Bronchial epithelial cell (primary cell): Measurements from ENCODE around the gene BABAM2. TPM values are rescaled to one million over a fixed set of nuclear protein-coding genes. Genes with fewer than 3 reads are reported as not detected.

ENCODE experiments used
- DNase-seq: peaks from one replicate; pipeline ENCODE4 v3.0.0-alpha.2; 2010; ENCODE audit warnings: low read depth
- FAIRE-seq: peaks from 2 replicates; lab custom pipeline; 2011; peaks lifted over from hg19 to GRCh38; lab: Jason Lieb, UNC
- H3K27me3 ChIP-seq: 2 replicates; pipeline ENCODE4 v1.5.1; 2011; ENCODE audit warnings: low read length; ENCODE audit not compliant: control insufficient read depth, insufficient read depth
- H3K36me3 ChIP-seq: 2 replicates; pipeline ENCODE4 v1.5.1; 2011; ENCODE audit warnings: low read length; ENCODE audit not compliant: control insufficient read depth, insufficient read depth
- H3K4me3 ChIP-seq: 2 replicates; pipeline ENCODE4 v1.5.1; 2011; ENCODE audit warnings: mild to moderate bottlenecking, low read depth, low read length, control low read depth
- total RNA-seq: library from RNA; depleted of rRNA; stranded (reverse); fragments of >200 nt; gene quantifications from 2 replicates; pipeline ENCODE4 v1.2.1, GENCODE V29; 2014
- TF ChIP-seq, protein P1 (sequence below): IDR thresholded peaks from 2 replicates; pipeline ENCODE4 v1.5.1; 2011; ENCODE audit warnings: mild to moderate bottlenecking, moderate library complexity, low read length, control low read depth, inconsistent platforms; ENCODE audit not compliant: insufficient read depth, severe bottlenecking

The BABAM2 gene
- total RNA-seq, 1 donor from 2014 or later, result 8.4 TPM

DNA sequence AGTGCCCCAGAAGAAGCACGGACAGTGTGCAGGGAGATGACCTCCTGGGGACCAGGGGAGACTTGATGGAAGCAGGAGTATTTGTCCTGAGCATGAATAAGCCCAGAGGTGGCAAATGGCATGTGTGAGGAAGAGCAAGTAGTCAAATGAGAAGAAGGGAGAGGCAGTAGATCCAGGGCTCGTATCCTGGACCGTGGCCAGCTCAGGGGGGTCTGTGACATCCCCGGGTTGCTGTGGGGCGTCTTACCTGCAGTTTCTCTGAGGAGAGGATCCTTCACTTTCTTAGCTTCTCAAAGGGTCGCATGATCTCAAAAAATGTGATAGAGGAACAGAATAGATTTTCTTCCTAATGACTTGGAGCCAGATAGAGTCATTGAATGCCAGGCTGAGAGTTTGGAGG, 445.1 kb downstream of the BABAM2 start:
- Histone ChIP-seq H3K27me3 (no peaks in the 10 kb centered on the region), H3K4me3 (no peak overlapping the region), H3K36me3 (no peaks in the 10 kb centered on the region)
- DNase-seq (no peak), FAIRE-seq (no peak)
- TF ChIP-seq, protein P1, sequence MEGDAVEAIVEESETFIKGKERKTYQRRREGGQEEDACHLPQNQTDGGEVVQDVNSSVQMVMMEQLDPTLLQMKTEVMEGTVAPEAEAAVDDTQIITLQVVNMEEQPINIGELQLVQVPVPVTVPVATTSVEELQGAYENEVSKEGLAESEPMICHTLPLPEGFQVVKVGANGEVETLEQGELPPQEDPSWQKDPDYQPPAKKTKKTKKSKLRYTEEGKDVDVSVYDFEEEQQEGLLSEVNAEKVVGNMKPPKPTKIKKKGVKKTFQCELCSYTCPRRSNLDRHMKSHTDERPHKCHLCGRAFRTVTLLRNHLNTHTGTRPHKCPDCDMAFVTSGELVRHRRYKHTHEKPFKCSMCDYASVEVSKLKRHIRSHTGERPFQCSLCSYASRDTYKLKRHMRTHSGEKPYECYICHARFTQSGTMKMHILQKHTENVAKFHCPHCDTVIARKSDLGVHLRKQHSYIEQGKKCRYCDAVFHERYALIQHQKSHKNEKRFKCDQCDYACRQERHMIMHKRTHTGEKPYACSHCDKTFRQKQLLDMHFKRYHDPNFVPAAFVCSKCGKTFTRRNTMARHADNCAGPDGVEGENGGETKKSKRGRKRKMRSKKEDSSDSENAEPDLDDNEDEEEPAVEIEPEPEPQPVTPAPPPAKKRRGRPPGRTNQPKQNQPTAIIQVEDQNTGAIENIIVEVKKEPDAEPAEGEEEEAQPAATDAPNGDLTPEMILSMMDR, result no peak

DNA sequence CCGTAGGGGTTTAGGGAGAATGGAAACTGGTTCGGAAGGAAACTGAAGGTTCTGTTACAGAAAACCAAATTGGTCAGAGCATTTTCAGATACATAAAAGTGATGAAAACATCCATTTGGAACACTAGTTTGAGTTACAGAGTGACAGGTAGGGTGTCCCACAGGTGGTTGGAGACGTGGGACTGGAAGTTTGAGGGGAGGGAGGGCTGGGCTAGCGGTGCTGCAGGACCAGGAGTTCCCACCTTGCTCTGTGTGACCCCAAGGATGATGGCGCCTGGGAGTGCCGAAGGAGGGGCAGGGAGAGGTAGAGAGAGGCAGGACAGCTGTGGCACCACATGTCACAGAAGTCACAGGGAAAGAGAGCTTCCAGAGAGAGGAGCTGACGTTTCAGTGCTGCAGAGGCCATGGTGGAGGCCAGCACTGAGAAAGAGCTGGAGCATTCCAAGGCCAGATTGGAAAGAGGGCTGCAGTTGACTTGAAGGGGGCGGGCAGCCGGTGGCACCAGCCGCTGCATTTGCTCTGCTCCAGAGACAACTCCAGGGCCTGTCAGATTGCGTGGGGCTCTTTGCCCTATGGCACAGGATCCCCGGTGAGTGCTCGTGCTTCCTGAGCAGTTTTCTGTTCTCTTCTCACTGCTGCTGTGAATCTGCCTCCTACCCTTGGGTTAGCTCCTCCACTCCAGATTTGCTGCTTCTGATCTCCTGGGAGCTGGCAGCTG, 445.9 kb downstream of the BABAM2 start:
- no peaks in the 10 kb centered on the region for H3K27me3 ChIP-seq
- H3K36me3 ChIP-seq, result no peaks in the 10 kb centered on the region
- no peak for DNase-seq
- no peak overlapping the region for H3K4me3 ChIP-seq
- TF ChIP-seq, protein P1, result no peak
- FAIRE-seq, result no peak

GRCh38 chr2:28336982-28337627, 446.6 kb downstream of the BABAM2 start:
- TF ChIP-seq, protein P1, result no peak
- FAIRE-seq (peak; percentile 32), DNase-seq (no peak)
- Histone ChIP-seq H3K4me3 (no peak overlapping the region), H3K27me3 (no peaks in the 10 kb centered on the region), H3K36me3 (no peaks in the 10 kb centered on the region)

DNA sequence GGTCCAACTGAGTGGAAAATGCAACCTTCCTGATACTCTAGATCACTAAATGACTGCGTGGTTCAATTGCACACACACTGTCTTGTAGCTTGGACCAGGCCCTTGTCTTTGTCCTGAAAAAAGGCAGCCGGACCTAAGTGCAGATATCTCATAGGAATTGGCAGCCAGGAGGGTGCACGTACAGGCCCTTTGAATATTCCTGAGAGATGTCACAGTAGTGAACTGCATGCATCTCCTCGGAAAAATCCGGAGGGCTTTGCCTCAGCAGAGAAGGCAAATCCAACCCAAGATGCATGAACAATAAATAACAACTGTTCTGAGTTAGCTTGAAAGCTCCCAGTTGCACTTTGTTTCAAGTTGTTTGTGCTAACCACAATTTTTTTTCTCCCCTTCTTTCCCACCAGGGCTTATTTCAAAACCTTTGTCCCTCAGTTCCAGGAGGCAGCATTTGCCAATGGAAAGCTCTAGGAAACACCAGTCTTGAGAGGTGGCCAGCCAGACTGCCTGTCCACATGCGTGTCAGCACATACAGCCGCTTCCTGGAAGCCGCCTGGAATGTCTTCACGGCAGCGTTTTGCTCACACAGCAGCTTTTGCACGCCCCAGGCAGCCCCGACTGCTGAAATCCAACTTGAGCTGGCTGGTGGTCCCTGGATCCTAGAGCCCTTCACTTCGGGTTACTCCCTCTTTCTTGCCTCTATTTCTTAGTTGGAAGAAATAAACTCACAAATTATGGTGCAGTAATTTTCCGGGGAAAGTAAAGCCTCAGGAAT, 447.7 kb downstream of the BABAM2 start:
- Histone ChIP-seq H3K27me3 (no peaks in the 10 kb centered on the region), H3K36me3 (no peaks in the 10 kb centered on the region), H3K4me3 (no peak overlapping the region)
- FAIRE-seq, result no peak
- DNase-seq, result peak; percentile 55
- TF ChIP-seq, protein P1, result no peak

DNA sequence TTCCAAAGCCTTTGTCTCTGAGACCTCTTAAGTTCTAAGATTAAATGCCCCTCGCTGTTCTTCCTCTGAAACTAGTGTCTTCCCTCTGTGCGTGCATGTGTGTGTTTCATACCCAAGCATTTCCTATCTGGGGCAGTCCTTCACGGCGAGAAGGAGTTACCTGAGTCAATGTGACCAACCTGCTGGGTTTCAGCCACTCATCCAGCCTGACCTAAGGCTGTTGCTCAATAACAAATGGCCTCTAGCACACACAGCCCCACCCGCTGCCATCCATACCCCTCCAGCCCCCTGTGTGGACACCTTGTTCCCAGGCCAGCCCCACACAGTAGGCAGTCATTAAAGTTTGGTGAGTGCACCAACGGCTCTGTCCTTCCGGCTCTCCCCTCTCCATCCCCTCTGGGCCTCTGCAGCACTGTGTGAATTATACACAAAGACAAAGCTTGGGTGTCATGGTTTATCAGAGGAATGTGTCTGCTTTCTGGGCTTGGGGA, 448.3 kb downstream of the BABAM2 start:
- TF ChIP-seq, protein P1, result no peak
- no peaks in the 10 kb centered on the region for H3K36me3 ChIP-seq
- H3K4me3 ChIP-seq, result no peak overlapping the region
- no peaks in the 10 kb centered on the region for H3K27me3 ChIP-seq
- FAIRE-seq (no peak), DNase-seq (peak; percentile 60)
